HepG2 (cell line): ENCODE results near the gene BCAT1. TPM values are rescaled to one million over a fixed set of nuclear protein-coding genes. Genes with fewer than 3 reads are reported as not detected.

Source experiments
- ELF4 ChIP-seq: sonication (generic); formaldehyde crosslinking; IDR thresholded peaks from 2 replicates; pipeline ENCODE4 v1.5.0; 2020; ENCODE audit warnings: missing genetic modification reagents, mild to moderate bottlenecking, moderate library complexity, borderline replicate concordance
- ETV5 ChIP-seq: IDR thresholded peaks from 2 replicates; pipeline ENCODE4 v1.6.1; 2018; ENCODE audit warnings: missing biosample characterization, missing genetic modification reagents, inconsistent platforms, borderline replicate concordance
- FOXK2 ChIP-seq: fragments of 450-650 bp; IDR thresholded peaks from 2 replicates; pipeline ENCODE4 v1.6.1; 2016
- IKZF1 ChIP-seq: fragments of 450-650 bp; IDR thresholded peaks from 2 replicates; pipeline ENCODE4 v1.7.1; 2016
- JDP2 ChIP-seq: sonication (generic); formaldehyde crosslinking; IDR thresholded peaks from 2 replicates; pipeline ENCODE4 v1.8.1; 2022; ENCODE audit warnings: missing genetic modification reagents, borderline replicate concordance
- LCORL ChIP-seq, 2 experiments: fragments of 450-650 bp in 1 of 2; sonication (generic) in 1 of 2; formaldehyde crosslinking in 1 of 2; IDR thresholded peaks; 2 replicates each; pipeline versions ENCODE4 v1.5.0 to v1.6.1; 2017 to 2020; ENCODE audit warnings: antibody characterized with exemption in 1 of 2, missing genetic modification reagents in 1 of 2
- SMAD3 ChIP-seq: sonication (generic); formaldehyde crosslinking; IDR thresholded peaks from 2 replicates; pipeline ENCODE4 v1.4.0; 2020; ENCODE audit warnings: missing genetic modification reagents
- TP53 ChIP-seq: sonication (generic); formaldehyde crosslinking; conservative IDR thresholded peaks from 2 replicates; pipeline ENCODE4 v1.4.0; 2020; ENCODE audit warnings: missing genetic modification reagents
- ZNF30 ChIP-seq: sonication (generic); formaldehyde crosslinking; IDR thresholded peaks from 2 replicates; pipeline ENCODE4 v1.5.0; 2020; ENCODE audit warnings: mild to moderate bottlenecking, missing genetic modification reagents
- ZNF737 ChIP-seq: sonication (generic); formaldehyde crosslinking; IDR thresholded peaks from 2 replicates; pipeline ENCODE4 v1.5.0; 2020; ENCODE audit warnings: missing genetic modification reagents, mild to moderate bottlenecking, borderline replicate concordance
- ZNF883 ChIP-seq: sonication (generic); formaldehyde crosslinking; IDR thresholded peaks from 2 replicates; pipeline ENCODE4 v1.5.1; 2020; ENCODE audit warnings: mild to moderate bottlenecking, missing genetic modification reagents; ENCODE audit errors: not compliant biosample characterization
- ZSCAN30 ChIP-seq: sonication (generic); formaldehyde crosslinking; IDR thresholded peaks from 2 replicates; pipeline ENCODE4 v1.5.0; 2020; ENCODE audit warnings: mild to moderate bottlenecking, missing genetic modification reagents
- polyA plus RNA-seq, 8 experiments: library from polyadenylated mRNA; depleted of rRNA in 3 of 8; stranded (reverse) in 7 of 8; unstranded in 1 of 8; fragments of >200 nt; fragmentation: Illumina TruSeq in 4 of 8; extraction: Trizol in 4 of 8; gene quantifications; 2 replicates each; pipeline versions ENCODE4 v1.2.1 to v1.2.3, GENCODE V29; 2011 to 2016; ENCODE audit warnings: low read depth in 4 of 8, missing spikeins in 1 of 8, mixed read lengths in 1 of 8; ENCODE audit not compliant: insufficient read depth in 1 of 8
- total RNA-seq, 5 experiments: library from RNA; depleted of rRNA; stranded (reverse); fragments of >200 nt; fragmentation: Illumina TruSeq; extraction: Trizol; gene quantifications; 2 replicates each; pipeline ENCODE4 v1.2.3, GENCODE V29; 2016; ENCODE audit warnings: low read depth in 1 of 5
- TF ChIP-seq, protein P1 (sequence below): IDR thresholded peaks from 2 replicates; pipeline ENCODE4 v1.6.1; 2016; ENCODE audit warnings: control low read depth
- TF ChIP-seq, protein P2 (sequence below): sonication (generic); formaldehyde crosslinking; IDR thresholded peaks from 2 replicates; pipeline ENCODE4 v1.5.0; 2020; ENCODE audit warnings: missing genetic modification reagents
- TF ChIP-seq, protein P3 (sequence below): sonication (generic); formaldehyde crosslinking; IDR thresholded peaks from 2 replicates; pipeline ENCODE4 v1.8.1; 2022; ENCODE audit warnings: mild to moderate bottlenecking, missing genetic modification reagents
- TF ChIP-seq, protein P4 (sequence below): sonication (generic); formaldehyde crosslinking; IDR thresholded peaks from 2 replicates; pipeline ENCODE4 v1.5.1; 2020; ENCODE audit warnings: mild to moderate bottlenecking, missing genetic modification reagents, borderline replicate concordance
- TF ChIP-seq, protein P5 (sequence below): sonication (generic); formaldehyde crosslinking; IDR thresholded peaks from 2 replicates; pipeline ENCODE4 v1.5.1; 2020; ENCODE audit warnings: missing genetic modification reagents, mild to moderate bottlenecking, borderline replicate concordance
- TF ChIP-seq, protein P6 (sequence below): sonication (generic); formaldehyde crosslinking; IDR thresholded peaks from 2 replicates; pipeline ENCODE4 v1.4.0; 2020; ENCODE audit warnings: missing genetic modification reagents
- TF ChIP-seq, protein P7 (sequence below): sonication (generic); formaldehyde crosslinking; IDR thresholded peaks from 2 replicates; pipeline ENCODE4 v1.8.0; 2022; ENCODE audit warnings: missing genetic modification reagents, mild to moderate bottlenecking, borderline replicate concordance

The BCAT1 gene
- total and polyA plus RNA-seq, 2 of the 13 experiments (the other 11 are each of a cell fraction or from before 2014, with no cell fraction given) = 8.0 to 75.5 TPM

DNA sequence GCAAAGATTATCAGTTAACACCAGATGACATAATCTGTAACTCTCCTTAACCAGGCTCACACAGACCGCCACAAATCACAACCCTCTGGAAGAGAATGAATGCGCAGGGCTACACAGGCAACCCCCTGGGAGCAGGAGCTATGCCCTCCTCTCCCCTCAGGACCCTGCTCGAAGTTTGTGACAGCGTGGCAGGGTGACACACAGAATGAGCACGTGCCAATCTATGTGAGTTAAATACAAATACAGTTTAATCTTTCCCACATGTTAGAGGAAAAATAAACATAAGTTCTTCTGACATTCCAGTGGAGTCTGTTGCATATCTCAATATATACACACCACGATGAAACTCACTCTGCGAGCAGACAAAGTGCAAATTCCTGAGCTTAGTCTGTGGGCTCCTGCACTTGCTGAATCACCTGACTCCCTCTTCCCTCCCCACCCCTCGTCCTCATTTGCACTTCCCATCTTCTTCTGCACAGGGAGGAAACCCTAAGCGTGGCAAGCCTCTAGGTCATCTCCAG, 37.6 kb downstream of the BCAT1 start (continued):
- TF ChIP-seq, protein P1, sequence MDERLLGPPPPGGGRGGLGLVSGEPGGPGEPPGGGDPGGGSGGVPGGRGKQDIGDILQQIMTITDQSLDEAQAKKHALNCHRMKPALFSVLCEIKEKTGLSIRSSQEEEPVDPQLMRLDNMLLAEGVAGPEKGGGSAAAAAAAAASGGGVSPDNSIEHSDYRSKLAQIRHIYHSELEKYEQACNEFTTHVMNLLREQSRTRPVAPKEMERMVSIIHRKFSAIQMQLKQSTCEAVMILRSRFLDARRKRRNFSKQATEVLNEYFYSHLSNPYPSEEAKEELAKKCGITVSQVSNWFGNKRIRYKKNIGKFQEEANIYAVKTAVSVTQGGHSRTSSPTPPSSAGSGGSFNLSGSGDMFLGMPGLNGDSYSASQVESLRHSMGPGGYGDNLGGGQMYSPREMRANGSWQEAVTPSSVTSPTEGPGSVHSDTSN (CRISPR knock-in tag) = no peak
- TF ChIP-seq, protein P2, sequence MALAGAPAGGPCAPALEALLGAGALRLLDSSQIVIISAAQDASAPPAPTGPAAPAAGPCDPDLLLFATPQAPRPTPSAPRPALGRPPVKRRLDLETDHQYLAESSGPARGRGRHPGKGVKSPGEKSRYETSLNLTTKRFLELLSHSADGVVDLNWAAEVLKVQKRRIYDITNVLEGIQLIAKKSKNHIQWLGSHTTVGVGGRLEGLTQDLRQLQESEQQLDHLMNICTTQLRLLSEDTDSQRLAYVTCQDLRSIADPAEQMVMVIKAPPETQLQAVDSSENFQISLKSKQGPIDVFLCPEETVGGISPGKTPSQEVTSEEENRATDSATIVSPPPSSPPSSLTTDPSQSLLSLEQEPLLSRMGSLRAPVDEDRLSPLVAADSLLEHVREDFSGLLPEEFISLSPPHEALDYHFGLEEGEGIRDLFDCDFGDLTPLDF = no peak
- TF ChIP-seq, protein P3, sequence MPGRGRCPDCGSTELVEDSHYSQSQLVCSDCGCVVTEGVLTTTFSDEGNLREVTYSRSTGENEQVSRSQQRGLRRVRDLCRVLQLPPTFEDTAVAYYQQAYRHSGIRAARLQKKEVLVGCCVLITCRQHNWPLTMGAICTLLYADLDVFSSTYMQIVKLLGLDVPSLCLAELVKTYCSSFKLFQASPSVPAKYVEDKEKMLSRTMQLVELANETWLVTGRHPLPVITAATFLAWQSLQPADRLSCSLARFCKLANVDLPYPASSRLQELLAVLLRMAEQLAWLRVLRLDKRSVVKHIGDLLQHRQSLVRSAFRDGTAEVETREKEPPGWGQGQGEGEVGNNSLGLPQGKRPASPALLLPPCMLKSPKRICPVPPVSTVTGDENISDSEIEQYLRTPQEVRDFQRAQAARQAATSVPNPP (CRISPR knock-in tag) = no peak
- TF ChIP-seq IKZF1 (no peak), FOXK2 (peak; percentile 57), ZNF737 (CRISPR knock-in tag) (no peak), ETV5 (CRISPR knock-in tag) (peak; percentile 18; the same call in 1 of the 2 replicates), ELF4 (CRISPR knock-in tag) (no peak), ZNF30 (no peak), TP53 (CRISPR knock-in tag) (no peak), LCORL (IDR thresholded peaks at IDR 0.05) (no peak), LCORL (CRISPR knock-in tag; IDR thresholded peaks at IDR 0.05) (peak; percentile 58; the same call in 1 of the 2 replicates), ZNF883 (CRISPR knock-in tag) (no peak), ZSCAN30 (CRISPR knock-in tag) (no peak), JDP2 (CRISPR knock-in tag) (no peak), SMAD3 (CRISPR knock-in tag) (0 out of 2 replicates have a peak, but pooled peaks have one; percentile 32)
- TF ChIP-seq, protein P4, sequence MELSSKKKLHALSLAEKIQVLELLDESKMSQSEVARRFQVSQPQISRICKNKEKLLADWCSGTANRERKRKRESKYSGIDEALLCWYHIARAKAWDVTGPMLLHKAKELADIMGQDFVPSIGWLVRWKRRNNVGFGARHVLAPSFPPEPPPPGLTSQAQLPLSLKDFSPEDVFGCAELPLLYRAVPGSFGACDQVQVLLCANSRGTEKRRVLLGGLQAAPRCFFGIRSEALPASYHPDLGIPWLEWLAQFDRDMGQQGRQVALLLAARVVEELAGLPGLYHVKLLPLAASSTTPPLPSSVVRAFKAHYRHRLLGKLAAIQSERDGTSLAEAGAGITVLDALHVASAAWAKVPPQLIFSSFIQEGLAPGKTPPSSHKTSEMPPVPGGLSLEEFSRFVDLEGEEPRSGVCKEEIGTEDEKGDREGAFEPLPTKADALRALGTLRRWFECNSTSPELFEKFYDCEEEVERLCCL (CRISPR knock-in tag) = no peak
- TF ChIP-seq, protein P5, sequence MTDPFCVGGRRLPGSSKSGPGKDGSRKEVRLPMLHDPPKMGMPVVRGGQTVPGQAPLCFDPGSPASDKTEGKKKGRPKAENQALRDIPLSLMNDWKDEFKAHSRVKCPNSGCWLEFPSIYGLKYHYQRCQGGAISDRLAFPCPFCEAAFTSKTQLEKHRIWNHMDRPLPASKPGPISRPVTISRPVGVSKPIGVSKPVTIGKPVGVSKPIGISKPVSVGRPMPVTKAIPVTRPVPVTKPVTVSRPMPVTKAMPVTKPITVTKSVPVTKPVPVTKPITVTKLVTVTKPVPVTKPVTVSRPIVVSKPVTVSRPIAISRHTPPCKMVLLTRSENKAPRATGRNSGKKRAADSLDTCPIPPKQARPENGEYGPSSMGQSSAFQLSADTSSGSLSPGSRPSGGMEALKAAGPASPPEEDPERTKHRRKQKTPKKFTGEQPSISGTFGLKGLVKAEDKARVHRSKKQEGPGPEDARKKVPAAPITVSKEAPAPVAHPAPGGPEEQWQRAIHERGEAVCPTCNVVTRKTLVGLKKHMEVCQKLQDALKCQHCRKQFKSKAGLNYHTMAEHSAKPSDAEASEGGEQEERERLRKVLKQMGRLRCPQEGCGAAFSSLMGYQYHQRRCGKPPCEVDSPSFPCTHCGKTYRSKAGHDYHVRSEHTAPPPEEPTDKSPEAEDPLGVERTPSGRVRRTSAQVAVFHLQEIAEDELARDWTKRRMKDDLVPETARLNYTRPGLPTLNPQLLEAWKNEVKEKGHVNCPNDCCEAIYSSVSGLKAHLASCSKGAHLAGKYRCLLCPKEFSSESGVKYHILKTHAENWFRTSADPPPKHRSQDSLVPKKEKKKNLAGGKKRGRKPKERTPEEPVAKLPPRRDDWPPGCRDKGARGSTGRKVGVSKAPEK (CRISPR knock-in tag) = no peak
- TF ChIP-seq, protein P6, sequence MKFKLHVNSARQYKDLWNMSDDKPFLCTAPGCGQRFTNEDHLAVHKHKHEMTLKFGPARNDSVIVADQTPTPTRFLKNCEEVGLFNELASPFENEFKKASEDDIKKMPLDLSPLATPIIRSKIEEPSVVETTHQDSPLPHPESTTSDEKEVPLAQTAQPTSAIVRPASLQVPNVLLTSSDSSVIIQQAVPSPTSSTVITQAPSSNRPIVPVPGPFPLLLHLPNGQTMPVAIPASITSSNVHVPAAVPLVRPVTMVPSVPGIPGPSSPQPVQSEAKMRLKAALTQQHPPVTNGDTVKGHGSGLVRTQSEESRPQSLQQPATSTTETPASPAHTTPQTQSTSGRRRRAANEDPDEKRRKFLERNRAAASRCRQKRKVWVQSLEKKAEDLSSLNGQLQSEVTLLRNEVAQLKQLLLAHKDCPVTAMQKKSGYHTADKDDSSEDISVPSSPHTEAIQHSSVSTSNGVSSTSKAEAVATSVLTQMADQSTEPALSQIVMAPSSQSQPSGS (CRISPR knock-in tag) = 0 out of 2 replicates have a peak, but pooled peaks have one; percentile 16
- TF ChIP-seq, protein P7, sequence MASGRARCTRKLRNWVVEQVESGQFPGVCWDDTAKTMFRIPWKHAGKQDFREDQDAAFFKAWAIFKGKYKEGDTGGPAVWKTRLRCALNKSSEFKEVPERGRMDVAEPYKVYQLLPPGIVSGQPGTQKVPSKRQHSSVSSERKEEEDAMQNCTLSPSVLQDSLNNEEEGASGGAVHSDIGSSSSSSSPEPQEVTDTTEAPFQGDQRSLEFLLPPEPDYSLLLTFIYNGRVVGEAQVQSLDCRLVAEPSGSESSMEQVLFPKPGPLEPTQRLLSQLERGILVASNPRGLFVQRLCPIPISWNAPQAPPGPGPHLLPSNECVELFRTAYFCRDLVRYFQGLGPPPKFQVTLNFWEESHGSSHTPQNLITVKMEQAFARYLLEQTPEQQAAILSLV = no peak
